ENCODE results near the gene CAMTA1.

CAMTA1 gene

DNA sequence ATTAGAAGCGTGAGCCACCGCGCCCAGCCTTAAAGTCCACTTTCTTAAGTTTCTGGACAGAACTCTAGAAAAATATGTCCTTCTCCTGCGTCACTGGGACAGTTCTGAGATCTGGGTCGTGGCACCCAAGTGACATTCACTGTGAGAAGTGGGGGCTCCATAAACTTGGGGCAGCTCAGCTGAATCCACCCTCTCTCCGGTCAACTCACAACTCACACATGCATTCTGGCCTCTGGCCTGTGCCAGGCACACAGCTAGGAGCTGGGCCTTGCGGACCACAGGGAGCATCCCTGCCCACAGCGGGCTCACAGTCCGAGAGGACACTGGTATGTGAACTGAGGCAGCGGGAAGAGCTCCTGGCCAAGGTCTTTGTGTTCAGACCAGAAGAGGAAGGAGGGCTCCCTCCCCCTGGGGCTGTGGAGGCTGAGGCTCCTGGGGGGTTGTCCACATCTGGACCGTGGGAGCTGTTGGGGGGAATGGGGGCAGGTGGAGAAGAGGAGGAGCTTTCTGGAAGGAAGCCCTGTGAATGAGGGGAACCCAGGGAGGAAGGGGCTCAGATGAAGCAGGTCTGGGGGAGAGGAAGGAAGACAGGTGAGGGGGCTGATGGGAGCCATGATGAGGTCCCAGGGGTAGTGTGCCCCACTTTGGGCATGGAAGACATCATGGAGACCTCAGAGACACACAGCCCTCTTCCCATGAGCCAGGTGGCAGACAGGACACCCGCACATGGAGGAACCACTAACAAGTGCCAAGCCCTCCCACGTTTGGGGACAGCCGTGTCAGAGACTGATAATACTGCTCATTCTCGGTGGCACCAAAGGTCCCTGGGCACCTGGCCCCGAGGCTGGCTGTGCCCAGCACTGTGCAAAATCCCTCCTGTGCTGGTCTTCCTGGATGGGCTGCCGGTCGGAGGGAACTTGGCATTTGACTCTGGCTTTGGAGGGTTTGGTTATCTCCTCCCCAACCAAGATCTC lies 794.9 kb downstream of the CAMTA1 start:
- no peaks in the 10 kb centered on the region for H3K9me3 ChIP-seq (replicated peaks; ENCODE audit: insufficient read depth, low read length)
- TF ChIP-seq, protein P1, sequence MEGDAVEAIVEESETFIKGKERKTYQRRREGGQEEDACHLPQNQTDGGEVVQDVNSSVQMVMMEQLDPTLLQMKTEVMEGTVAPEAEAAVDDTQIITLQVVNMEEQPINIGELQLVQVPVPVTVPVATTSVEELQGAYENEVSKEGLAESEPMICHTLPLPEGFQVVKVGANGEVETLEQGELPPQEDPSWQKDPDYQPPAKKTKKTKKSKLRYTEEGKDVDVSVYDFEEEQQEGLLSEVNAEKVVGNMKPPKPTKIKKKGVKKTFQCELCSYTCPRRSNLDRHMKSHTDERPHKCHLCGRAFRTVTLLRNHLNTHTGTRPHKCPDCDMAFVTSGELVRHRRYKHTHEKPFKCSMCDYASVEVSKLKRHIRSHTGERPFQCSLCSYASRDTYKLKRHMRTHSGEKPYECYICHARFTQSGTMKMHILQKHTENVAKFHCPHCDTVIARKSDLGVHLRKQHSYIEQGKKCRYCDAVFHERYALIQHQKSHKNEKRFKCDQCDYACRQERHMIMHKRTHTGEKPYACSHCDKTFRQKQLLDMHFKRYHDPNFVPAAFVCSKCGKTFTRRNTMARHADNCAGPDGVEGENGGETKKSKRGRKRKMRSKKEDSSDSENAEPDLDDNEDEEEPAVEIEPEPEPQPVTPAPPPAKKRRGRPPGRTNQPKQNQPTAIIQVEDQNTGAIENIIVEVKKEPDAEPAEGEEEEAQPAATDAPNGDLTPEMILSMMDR (IDR thresholded peaks at IDR 0.05; ENCODE audit: low read length), result no peak
- TF ChIP-seq EZH2phosphoT487 (IDR thresholded peaks at IDR 0.05; ENCODE audit: low read length) (no peak), EZH2 (optimal IDR thresholded peaks at IDR 0.05; ENCODE audit: low read depth, low read length) (no peak)
- H3K4me2 ChIP-seq (ENCODE audit: low read depth, low read length), result no peak overlapping the region
- H3F3A ChIP-seq (ENCODE audit: insufficient read depth, low read length), result no peaks in the 10 kb centered on the region
- H3K4me1 ChIP-seq (ENCODE audit: low read length), result no peaks in the 10 kb centered on the region
- H3K9ac ChIP-seq (ENCODE audit: low read length), result no peak overlapping the region
- H3K4me3 ChIP-seq (ENCODE audit: low read length), result no peak overlapping the region
- no peak overlapping the region for H2AFZ ChIP-seq (ENCODE audit: low read length)
- H3K36me3 ChIP-seq (replicated peaks; ENCODE audit: insufficient read depth, low read length), result no peaks in the 10 kb centered on the region
- H3K27ac ChIP-seq (ENCODE audit: low read length), result no peak overlapping the region
- no peaks in the 10 kb centered on the region for H3K9me2 ChIP-seq (replicated peaks; ENCODE audit: insufficient read depth, low read length)
- H3K79me2 ChIP-seq (ENCODE audit: low read length), result no peaks in the 10 kb centered on the region
- H4K20me1 ChIP-seq (ENCODE audit: insufficient read depth, low read length), result no peaks in the 10 kb centered on the region
- peaks cover 94% of the 10 kb centered on the region for H3K27me3 ChIP-seq (replicated peaks; ENCODE audit: insufficient read depth, low read length)
- DNase-seq, result no peak

DNA sequence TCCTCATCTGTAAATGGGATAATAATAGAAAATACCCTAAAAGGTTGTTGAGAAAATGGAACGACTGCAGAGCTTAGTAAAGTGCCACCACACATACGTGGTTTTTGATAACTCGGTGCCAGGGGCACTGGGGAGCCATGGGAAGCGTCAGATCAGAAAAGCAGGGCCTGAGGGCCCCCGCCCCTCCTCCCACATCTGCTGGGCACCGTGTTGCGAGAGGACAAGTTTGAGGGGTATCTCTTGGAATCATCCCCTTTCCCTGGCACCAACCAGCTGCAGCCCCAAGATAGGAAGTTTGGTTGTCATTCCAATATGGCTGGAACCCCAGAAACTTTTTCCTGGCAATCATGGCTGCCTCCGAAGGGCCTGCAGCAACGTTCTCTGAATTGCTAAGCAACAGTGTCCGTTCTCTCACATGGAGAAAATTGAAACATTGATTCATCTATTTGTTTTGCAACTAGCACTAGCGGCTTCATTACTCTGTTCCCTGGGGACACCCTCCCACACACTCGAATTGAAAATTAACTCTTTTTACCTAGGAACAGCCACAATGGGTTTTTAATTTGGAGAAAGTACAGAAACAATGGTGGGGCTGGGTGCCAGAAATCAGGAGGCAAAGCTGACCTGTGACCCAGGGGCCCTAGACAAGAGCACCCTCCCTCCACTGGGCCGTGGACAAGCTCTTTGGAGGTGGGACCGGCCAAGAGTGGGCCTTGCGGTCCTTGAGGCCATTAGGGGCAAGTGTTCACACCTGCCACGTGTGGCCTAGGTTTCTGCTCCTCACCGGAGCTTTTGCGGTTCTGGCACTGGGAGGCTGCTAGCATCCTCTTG lies 795.9 kb downstream of the CAMTA1 start:
- DNase-seq, result no peak
- H3K36me3 ChIP-seq (replicated peaks; ENCODE audit: insufficient read depth, low read length), result no peaks in the 10 kb centered on the region
- no peak overlapping the region for H2AFZ ChIP-seq (ENCODE audit: low read length)
- no peaks in the 10 kb centered on the region for H4K20me1 ChIP-seq (ENCODE audit: insufficient read depth, low read length)
- no peaks in the 10 kb centered on the region for H3F3A ChIP-seq (ENCODE audit: insufficient read depth, low read length)
- H3K79me2 ChIP-seq (ENCODE audit: low read length), result no peaks in the 10 kb centered on the region
- H3K9me2 ChIP-seq (replicated peaks; ENCODE audit: insufficient read depth, low read length), result no peaks in the 10 kb centered on the region
- H3K9ac ChIP-seq (ENCODE audit: low read length), result no peak overlapping the region
- no peak overlapping the region for H3K4me3 ChIP-seq (ENCODE audit: low read length)
- peaks cover 96% of the 10 kb centered on the region for H3K27me3 ChIP-seq (replicated peaks; ENCODE audit: insufficient read depth, low read length)
- TF ChIP-seq EZH2phosphoT487 (IDR thresholded peaks at IDR 0.05; ENCODE audit: low read length) (no peak), EZH2 (optimal IDR thresholded peaks at IDR 0.05; ENCODE audit: low read depth, low read length) (no peak)
- TF ChIP-seq, protein P1 (IDR thresholded peaks at IDR 0.05; ENCODE audit: low read length), result no peak
- no peaks in the 10 kb centered on the region for H3K9me3 ChIP-seq (replicated peaks; ENCODE audit: insufficient read depth, low read length)
- H3K4me1 ChIP-seq (ENCODE audit: low read length), result no peaks in the 10 kb centered on the region
- no peak overlapping the region for H3K4me2 ChIP-seq (ENCODE audit: low read depth, low read length)
- no peak overlapping the region for H3K27ac ChIP-seq (ENCODE audit: low read length)

DNA sequence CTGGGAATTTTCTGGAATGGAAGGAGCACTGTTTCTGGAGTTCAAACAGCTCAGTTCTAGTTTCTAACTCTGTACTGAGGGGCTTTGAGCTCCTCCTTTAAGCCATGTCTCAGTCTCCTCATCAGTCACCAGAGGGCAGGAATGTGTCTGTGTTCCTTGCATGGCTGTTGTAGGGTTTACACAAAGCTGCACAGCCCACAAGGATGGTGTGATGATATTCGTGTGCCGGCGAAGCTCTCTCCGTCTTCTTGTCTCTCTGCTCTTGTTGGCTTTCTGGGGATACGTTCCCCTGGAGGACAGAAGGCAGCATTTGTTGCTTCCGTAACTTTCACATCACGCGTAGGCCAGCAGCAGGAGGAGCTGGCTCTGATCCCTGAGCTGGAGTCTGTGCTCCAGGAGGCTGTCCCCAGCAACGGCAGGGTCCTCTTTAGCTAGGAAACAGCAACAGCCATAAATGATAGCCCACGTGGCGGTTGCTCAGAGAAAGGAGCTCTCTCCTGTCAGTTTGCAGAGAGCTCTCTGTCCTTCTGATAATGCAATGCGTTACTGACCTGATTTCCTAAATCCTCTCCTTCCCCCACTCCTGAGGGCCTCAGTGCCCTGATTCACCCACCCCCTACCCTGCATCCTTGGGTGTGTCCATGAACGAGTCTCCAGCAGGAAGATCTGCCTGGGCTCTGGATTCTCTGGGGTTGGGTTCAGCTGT lies 796.7 kb downstream of the CAMTA1 start:
- Histone ChIP-seq H3K9ac (ENCODE audit: low read length) (no peak overlapping the region), H3K4me2 (ENCODE audit: low read depth, low read length) (no peak overlapping the region), H2AFZ (ENCODE audit: low read length) (no peak overlapping the region), H3K9me2 (replicated peaks; ENCODE audit: insufficient read depth, low read length) (no peaks in the 10 kb centered on the region), H4K20me1 (ENCODE audit: insufficient read depth, low read length) (no peaks in the 10 kb centered on the region), H3K36me3 (replicated peaks; ENCODE audit: insufficient read depth, low read length) (no peaks in the 10 kb centered on the region), H3K4me1 (ENCODE audit: low read length) (no peaks in the 10 kb centered on the region), H3K9me3 (replicated peaks; ENCODE audit: insufficient read depth, low read length) (no peaks in the 10 kb centered on the region), H3K27ac (ENCODE audit: low read length) (no peak overlapping the region), H3K4me3 (ENCODE audit: low read length) (no peak overlapping the region), H3K27me3 (replicated peaks; ENCODE audit: insufficient read depth, low read length) (peaks cover 96% of the 10 kb centered on the region), H3F3A (ENCODE audit: insufficient read depth, low read length) (no peaks in the 10 kb centered on the region), H3K79me2 (ENCODE audit: low read length) (no peaks in the 10 kb centered on the region)
- no peak for DNase-seq
- TF ChIP-seq, protein P1 (IDR thresholded peaks at IDR 0.05; ENCODE audit: low read length), result no peak
- no peak for TF ChIP-seq EZH2 (optimal IDR thresholded peaks at IDR 0.05; ENCODE audit: low read depth, low read length)
- no peak for TF ChIP-seq EZH2phosphoT487 (IDR thresholded peaks at IDR 0.05; ENCODE audit: low read length)
